Neural cell (in vitro differentiated cells): ENCODE measurements around the gene CLEC18A.
"Not testable (repeated sequence)": the region's sequence is repeated elsewhere in the genome, so short reads cannot be mapped to it uniquely, and the experiment has no call there.

Source experiments
- CTCF ChIP-seq: fragments of 450-650 bp; IDR thresholded peaks from 2 replicates; pipeline ENCODE4 v1.5.1; 2014; ENCODE audit warnings: antibody characterized with exemption, mild to moderate bottlenecking, moderate library complexity; ENCODE audit not compliant: poor library complexity, severe bottlenecking
- EP300 ChIP-seq: fragments of 450-650 bp; conservative IDR thresholded peaks from 2 replicates; pipeline ENCODE4 v1.6.1; 2014; ENCODE audit warnings: antibody characterized with exemption, mild to moderate bottlenecking, moderate library complexity; ENCODE audit not compliant: poor library complexity, severe bottlenecking
- EZH2 ChIP-seq: fragments of 200-600, 300-800 bp; shearing (Covaris generic), sonication (generic); IDR thresholded peaks from 2 replicates; pipeline ENCODE4 v1.6.1; 2014; ENCODE audit warnings: antibody characterized with exemption, low read length, borderline replicate concordance, mild to moderate bottlenecking; ENCODE audit not compliant: insufficient read depth, poor library complexity, severe bottlenecking
- MXI1 ChIP-seq: fragments of 450-650 bp; conservative IDR thresholded peaks from 2 replicates; pipeline ENCODE4 v1.6.1; 2014; ENCODE audit warnings: antibody characterized with exemption, mild to moderate bottlenecking; ENCODE audit not compliant: poor library complexity, severe bottlenecking
- POLR2AphosphoS5 ChIP-seq: IDR thresholded peaks from 2 replicates; pipeline ENCODE4 v1.6.1; 2012
- RAD21 ChIP-seq: fragments of 450-650 bp; conservative IDR thresholded peaks from 2 replicates; pipeline ENCODE4 v1.6.1; 2014; ENCODE audit warnings: antibody characterized with exemption, mild to moderate bottlenecking, moderate library complexity
- REST ChIP-seq: IDR thresholded peaks from 2 replicates; pipeline ENCODE4 v1.6.1; 2012; ENCODE audit warnings: borderline replicate concordance

GRCh38 chr16:69968125-69968524 lies 17.0 kb downstream of the CLEC18A start:
- not testable (repeated sequence) for TF ChIP-seq CTCF, EZH2, RAD21, POLR2AphosphoS5, REST, MXI1, EP300
